ENCODE results near the gene SPACA6.
"Not testable (repeated sequence)": the region's sequence is repeated elsewhere in the genome, so short reads cannot be mapped to it uniquely, and the experiment has no call there.

Gene SPACA6

GRCh38 chr19:51706885-51707284 lies 13.8 kb downstream of the SPACA6 start:
- no peak for DNase-seq

- DNase-seq: no peak
These were observed 15.7 kb downstream of the SPACA6 start for GRCh38 chr19:51708811-51709210.

GRCh38 chr19:51709575-51709974 lies 16.4 kb downstream of the SPACA6 start:
- DNase-seq: no peak

- DNase-seq: no peak
These were observed 17.0 kb downstream of the SPACA6 start for GRCh38 chr19:51710163-51710562.

- no peak for DNase-seq
These were observed 18.6 kb downstream of the SPACA6 start for GRCh38 chr19:51711702-51712101.

DNA sequence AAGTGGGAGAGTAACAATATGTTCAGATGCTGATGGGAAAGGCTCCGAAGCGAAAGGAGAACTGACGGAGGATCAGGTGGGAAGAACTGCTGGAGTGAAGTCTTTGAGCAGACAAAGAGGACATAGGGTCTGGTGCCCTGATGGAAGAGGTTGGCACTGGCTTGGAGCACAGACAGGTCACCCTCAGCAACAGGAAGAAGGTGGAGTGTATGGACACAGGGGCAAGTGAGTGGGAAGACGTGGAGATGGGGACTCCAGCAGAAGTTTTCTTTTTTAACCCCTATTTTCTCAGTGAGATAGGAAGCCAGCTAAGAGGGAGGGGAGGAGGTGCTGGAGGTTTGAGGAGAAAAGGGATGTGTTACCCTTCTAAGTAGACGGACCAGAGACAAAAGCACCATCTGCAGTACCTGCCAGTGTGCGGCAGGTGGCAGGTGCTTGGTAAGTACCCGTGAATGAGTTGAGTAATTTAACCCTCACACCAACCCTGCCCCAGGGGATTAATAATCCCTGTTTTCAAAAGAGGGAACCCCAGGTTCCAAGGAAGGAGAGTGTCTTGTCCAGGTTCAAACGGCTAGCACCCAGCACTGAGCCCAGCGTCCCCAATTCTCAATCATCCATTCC lies 19.4 kb downstream of the SPACA6 start:
- DNase-seq: no peak

GRCh38 chr19:51713319-51714285 lies 20.5 kb downstream of the SPACA6 start:
- DNase-seq: no peak

- DNase-seq: no peak
These were observed 21.7 kb downstream of the SPACA6 start for GRCh38 chr19:51714848-51715247.

DNA sequence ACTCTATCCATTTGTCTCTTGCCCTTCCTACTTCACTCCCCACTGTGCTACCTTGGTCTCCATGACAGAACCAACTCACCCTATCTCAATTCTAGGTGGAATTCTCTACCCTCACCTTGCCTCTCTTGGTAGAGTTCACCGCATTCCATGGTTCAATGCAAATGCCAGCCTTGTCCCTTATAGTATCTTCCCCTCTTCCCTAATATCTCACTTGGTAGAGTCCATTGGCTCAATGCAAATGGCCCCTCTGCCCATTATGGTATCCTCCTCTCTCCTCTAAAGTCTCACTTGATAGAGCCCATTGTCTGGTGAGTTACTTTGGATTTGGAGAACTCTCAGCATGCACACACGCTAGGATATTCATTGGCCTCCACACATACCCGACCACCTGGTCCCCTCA lies 22.7 kb downstream of the SPACA6 start:
- DNase-seq: no peak

GRCh38 chr19:51716925-51717324 lies 23.8 kb downstream of the SPACA6 start:
- no peak for DNase-seq

GRCh38 chr19:51719251-51719988 lies 26.3 kb downstream of the SPACA6 start:
- DNase-seq: no peak

- DNase-seq: no peak
These were observed 28.8 kb downstream of the SPACA6 start for GRCh38 chr19:51721905-51722304.

DNA sequence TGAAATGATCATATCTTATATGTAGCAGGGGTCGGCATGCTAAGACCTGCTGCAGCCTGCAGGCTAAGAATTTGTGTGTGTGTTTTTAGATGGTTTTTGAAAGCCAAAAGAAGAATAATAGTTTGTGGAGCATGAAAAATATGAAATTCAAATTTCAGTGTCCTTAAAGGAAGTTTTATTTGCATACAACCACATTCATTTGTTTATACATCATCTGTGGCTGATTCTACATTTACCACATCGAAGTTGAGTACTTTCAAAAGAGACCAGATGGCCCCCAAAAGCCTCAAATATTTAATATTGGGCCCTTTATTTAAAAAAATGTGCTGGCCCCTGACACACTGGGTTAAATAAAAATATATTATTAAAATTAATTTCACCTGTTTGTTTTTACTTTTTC lies 29.4 kb downstream of the SPACA6 start:
- no peak for DNase-seq

DNA sequence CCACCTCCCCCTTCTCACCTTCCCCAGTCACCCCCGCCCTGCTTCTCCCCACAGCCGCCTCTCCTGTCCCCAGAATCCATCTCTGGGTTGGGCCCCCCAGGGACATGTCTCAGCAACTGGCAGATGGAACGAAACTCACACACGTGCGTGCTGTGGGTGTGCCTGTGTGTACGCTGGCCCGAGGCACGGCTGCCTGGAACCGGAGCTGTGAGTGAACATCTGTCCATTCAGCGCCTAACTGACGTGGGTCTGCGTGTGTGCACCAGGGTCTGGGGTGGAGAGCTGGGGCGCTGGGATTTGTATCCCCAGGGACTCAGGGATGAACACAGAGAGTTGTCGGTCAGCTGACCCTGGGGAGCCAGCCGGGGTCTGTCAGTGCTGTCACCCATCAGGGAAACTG lies 31.4 kb downstream of the SPACA6 start:
- DNase-seq: no peak

- DNase-seq: no peak
These were observed 32.9 kb downstream of the SPACA6 start for GRCh38 chr19:51726049-51726448.

- DNase-seq: no peak
These were observed 34.3 kb downstream of the SPACA6 start for GRCh38 chr19:51727349-51727880.

DNA sequence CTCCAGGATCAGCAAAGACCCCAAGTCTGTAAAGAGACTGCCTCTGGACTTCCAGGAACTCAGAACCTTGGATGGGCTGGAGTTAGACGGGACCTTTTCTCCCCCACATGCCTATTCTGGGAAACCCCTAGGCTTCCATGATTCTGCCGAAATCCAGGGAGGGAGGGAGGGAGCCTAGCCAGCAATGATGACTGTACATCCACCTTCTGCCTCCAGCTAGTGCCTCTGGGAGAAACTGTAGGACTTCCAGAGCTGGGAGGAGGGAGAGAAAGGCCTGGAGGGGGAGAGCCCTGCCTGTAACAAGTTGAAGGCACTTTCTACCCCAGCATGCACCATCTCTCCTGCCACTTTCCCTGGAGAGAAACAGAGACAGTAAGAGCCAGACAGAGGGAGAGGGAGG lies 36.7 kb downstream of the SPACA6 start:
- no peak for DNase-seq

DNA sequence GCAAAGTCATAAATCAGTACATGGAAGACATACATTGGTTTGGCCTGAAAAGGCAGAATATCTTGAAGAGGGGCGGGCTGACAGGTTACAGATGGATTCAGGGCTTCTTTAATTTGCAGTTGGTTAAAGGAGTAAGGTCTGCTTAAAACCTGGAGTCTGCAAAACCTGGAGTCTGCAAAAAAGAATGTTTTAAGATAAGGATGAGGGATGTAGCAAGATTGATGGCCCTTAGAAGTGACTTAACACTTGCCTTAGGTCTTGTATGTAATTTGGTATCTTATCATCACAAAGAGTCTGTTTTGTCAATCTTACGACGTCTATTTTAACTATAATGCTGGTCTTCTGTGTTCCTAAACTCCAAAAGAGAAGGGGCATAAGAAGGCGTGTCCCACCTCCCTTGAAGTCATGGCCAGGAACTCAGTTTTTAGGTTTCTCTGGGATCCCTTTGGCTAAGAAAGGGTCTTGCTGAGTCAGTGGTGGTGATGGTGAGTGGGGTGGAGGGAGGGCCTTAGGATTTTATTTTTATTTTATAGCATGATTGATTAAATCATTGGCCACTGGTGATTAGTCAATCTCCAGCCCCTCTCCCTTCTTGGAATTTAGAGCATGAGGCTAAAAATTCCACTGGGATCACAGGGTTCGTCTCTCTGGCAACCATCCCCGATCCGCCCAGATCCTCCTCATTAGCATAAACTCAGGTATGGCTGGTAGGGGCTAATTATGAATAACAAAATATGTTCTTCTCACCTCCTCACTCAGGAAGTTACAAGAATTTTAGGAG lies 40.8 kb downstream of the SPACA6 start:
- no peak for DNase-seq

DNA sequence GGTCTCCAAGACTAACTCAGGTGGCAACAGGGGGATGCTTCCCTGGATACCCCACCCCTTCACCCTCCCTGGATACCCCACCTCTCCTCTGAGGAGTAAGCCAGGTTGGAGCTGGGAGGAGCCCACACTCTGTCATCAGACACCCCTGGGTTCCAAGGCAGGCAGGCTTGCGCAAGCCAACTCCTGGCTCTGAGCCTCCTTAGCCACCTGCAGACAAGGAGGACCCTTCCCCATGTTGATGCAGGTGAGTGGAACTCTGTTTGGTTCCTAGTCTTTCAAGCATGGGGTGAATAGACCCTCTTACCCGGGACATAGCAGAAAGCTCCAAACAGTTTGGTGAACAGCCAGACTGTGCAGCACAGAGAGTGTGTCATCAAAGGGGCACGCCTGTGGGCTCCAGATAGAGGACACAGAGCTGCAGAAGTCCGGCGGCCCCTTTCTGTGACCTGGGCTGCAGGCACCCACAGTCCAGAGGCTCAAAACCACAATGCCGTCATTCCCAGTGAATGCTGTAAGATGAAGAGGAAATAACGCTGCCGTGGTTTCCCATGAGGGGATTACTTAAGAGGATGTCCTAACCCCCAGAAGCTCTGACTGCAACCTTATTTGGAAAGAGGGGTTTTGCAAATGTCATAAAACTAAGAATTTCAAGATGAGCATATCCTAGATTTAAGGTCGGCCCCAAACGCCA lies 42.8 kb downstream of the SPACA6 start:
- DNase-seq: no peak

GRCh38 chr19:51737389-51737788 lies 44.3 kb downstream of the SPACA6 start:
- no peak for DNase-seq

GRCh38 chr19:51737924-51738323 lies 44.8 kb downstream of the SPACA6 start:
- no peak for DNase-seq

DNA sequence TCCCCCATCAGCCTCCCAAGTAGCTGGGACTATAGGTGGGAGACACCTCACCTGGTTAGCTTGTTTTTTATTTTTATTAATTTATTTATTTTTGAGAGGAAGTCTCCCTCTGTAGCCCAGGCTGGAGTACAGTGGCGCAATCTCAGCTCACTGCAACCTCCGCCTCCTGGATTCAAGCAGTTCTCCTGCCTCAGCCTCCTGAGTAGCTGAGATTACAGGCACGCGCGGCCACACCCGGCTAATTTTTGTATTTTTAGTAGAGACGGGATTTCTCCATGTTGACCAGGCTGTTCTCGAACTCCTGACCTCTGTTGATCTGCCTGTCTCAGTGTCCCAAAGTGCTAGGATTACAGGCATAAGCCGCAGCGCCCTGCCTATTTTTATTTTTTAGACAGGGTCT lies 45.4 kb downstream of the SPACA6 start:
- not testable (repeated sequence) for DNase-seq

Measured in stimulated activated CD4-positive, alpha-beta T cell treated with anti-CD3 and anti-CD28 coated beads, Interleukin-4, amount 100 ng/mL, for 1 hour (primary cell).